Parathyroid adenoma (tissue), 2 donors: ENCODE data around the gene PANX3.

Experiments used
- H2AFZ ChIP-seq: fragments of 300-600 bp; sonication (generic); one replicate; pipeline ENCODE4 v1.7.0; 2017; ENCODE audit warnings: antibody characterized with exemption, mild to moderate bottlenecking
- H3K27ac ChIP-seq: fragments of 300-600 bp; sonication (generic); one replicate; pipeline ENCODE4 v1.7.0; 2017
- H3K27me3 ChIP-seq: fragments of 300-600 bp; sonication (generic); one replicate; pipeline ENCODE4 v1.7.0; 2017; ENCODE audit warnings: low read length; ENCODE audit not compliant: control insufficient read depth, insufficient read depth
- H3K36me3 ChIP-seq: fragments of 300-600 bp; sonication (generic); one replicate; pipeline ENCODE4 v1.7.0; 2017; ENCODE audit warnings: low read length; ENCODE audit not compliant: control insufficient read depth, insufficient read depth
- H3K4me1 ChIP-seq: fragments of 300-600 bp; sonication (generic); one replicate; pipeline ENCODE4 v1.7.0; 2017; ENCODE audit warnings: control low read depth
- H3K4me2 ChIP-seq: fragments of 300-600 bp; sonication (generic); one replicate; pipeline ENCODE4 v1.7.0; 2017; ENCODE audit warnings: low read length
- H3K4me3 ChIP-seq: fragments of 300-600 bp; sonication (generic); one replicate; pipeline ENCODE4 v1.7.0; 2017; ENCODE audit warnings: low read depth, low read length
- H3K79me2 ChIP-seq: fragments of 300-600 bp; sonication (generic); one replicate; pipeline ENCODE4 v1.7.0; 2017; ENCODE audit warnings: control low read depth
- H3K9ac ChIP-seq: fragments of 300-600 bp; sonication (generic); one replicate; pipeline ENCODE4 v1.7.0; 2017; ENCODE audit warnings: mild to moderate bottlenecking
- H3K9me3 ChIP-seq: fragments of 300-600 bp; sonication (generic); one replicate; pipeline ENCODE4 v1.7.0; 2017; ENCODE audit warnings: low read length; ENCODE audit not compliant: control insufficient read depth
- CTCF ChIP-seq: fragments of 300-600 bp; sonication (generic); IDR thresholded peaks from one replicate; pipeline ENCODE4 v1.7.0; 2017; ENCODE audit warnings: antibody characterized with exemption, mild to moderate bottlenecking
- donor health status: primary hyperparathyroidism.

Gene PANX3

GRCh38 chr11:124648610-124649009, 37.4 kb downstream of the PANX3 start:
- no peaks in the 10 kb centered on the region for H3K36me3 ChIP-seq

GRCh38 chr11:124656774-124657630, 45.8 kb downstream of the PANX3 start:
- Histone ChIP-seq H3K9ac (no peak overlapping the region), H3K36me3 (no peaks in the 10 kb centered on the region)

More at GRCh38 chr11:124648610-124649009, 37.4 kb downstream of the PANX3 start:
- Histone ChIP-seq H3K27me3 (no peaks in the 10 kb centered on the region), H3K4me2 (no peak overlapping the region), H3K79me2 (no peaks in the 10 kb centered on the region), H3K4me1 (no peaks in the 10 kb centered on the region), H2AFZ (no peak overlapping the region), H3K27ac (no peak overlapping the region), H3K4me3 (no peak overlapping the region), H3K9ac (no peak overlapping the region), H3K9me3 (no peaks in the 10 kb centered on the region)
- TF ChIP-seq CTCF, result no peak

GRCh38 chr11:124657904-124658303, 46.7 kb downstream of the PANX3 start:
- no peak overlapping the region for H3K9ac ChIP-seq
- no peak overlapping the region for H3K4me2 ChIP-seq
- H3K36me3 ChIP-seq, result no peaks in the 10 kb centered on the region
- no peaks in the 10 kb centered on the region for H3K4me1 ChIP-seq
- no peak overlapping the region for H3K27ac ChIP-seq
- no peaks in the 10 kb centered on the region for H3K79me2 ChIP-seq
- no peak for TF ChIP-seq CTCF
- no peak overlapping the region for H2AFZ ChIP-seq
- no peaks in the 10 kb centered on the region for H3K9me3 ChIP-seq
- no peaks in the 10 kb centered on the region for H3K27me3 ChIP-seq
- H3K4me3 ChIP-seq, result no peak overlapping the region

More at GRCh38 chr11:124656774-124657630, 45.8 kb downstream of the PANX3 start:
- no peak overlapping the region for H3K27ac ChIP-seq
- H3K4me1 ChIP-seq, result no peaks in the 10 kb centered on the region
- H3K27me3 ChIP-seq, result no peaks in the 10 kb centered on the region
- no peak overlapping the region for H3K4me2 ChIP-seq
- H3K4me3 ChIP-seq, result no peak overlapping the region
- H3K9me3 ChIP-seq, result no peaks in the 10 kb centered on the region
- H2AFZ ChIP-seq, result no peak overlapping the region
- no peak for TF ChIP-seq CTCF
- H3K79me2 ChIP-seq, result no peaks in the 10 kb centered on the region

GRCh38 chr11:124658501-124658900, 47.3 kb downstream of the PANX3 start:
- no peaks in the 10 kb centered on the region for H3K4me1 ChIP-seq
- no peaks in the 10 kb centered on the region for H3K9me3 ChIP-seq
- H3K4me3 ChIP-seq, result no peak overlapping the region
- no peak overlapping the region for H2AFZ ChIP-seq
- no peak overlapping the region for H3K4me2 ChIP-seq
- H3K27me3 ChIP-seq, result no peaks in the 10 kb centered on the region
- H3K79me2 ChIP-seq, result no peaks in the 10 kb centered on the region
- TF ChIP-seq CTCF, result no peak
- no peak overlapping the region for H3K27ac ChIP-seq
- no peak overlapping the region for H3K9ac ChIP-seq
- H3K36me3 ChIP-seq, result no peaks in the 10 kb centered on the region

- H3K79me2 ChIP-seq, result no peaks in the 10 kb centered on the region
- no peak overlapping the region for H3K9ac ChIP-seq
- H3K36me3 ChIP-seq, result no peaks in the 10 kb centered on the region
- H3K27me3 ChIP-seq, result no peaks in the 10 kb centered on the region
- no peaks in the 10 kb centered on the region for H3K9me3 ChIP-seq
- no peak overlapping the region for H2AFZ ChIP-seq
- H3K4me2 ChIP-seq, result no peak overlapping the region
- H3K27ac ChIP-seq, result no peak overlapping the region
- TF ChIP-seq CTCF, result no peak
- no peaks in the 10 kb centered on the region for H3K4me1 ChIP-seq
- no peak overlapping the region for H3K4me3 ChIP-seq
Observed at GRCh38 chr11:124658986-124659385, 47.8 kb downstream of the PANX3 start.
